B cell (primary cell): ENCODE results near the gene WDR70. TPM values are rescaled to one million over a fixed set of nuclear protein-coding genes. Genes with fewer than 3 reads are reported as not detected.

Source experiments
- ATAC-seq: fragments of 200-7000 bp; cut with Tn5 transposase; one replicate; pipeline ENCODE4 v1.10.0; 2021; ENCODE audit warnings: low read depth, mild to moderate bottlenecking, moderate number of reproducible peaks, moderate library complexity
- CTCF ChIA-PET: fragments of 350-600 bp; sonication (Branson Sonifier 250); formaldehyde crosslinking; loops from one replicate; lab custom pipeline; 2021; ENCODE audit warnings: antibody characterized with exemption, inconsistent platforms; lab: Charles Lee
- POLR2A ChIA-PET: fragments of 350-600 bp; sonication (Branson Sonifier 250); formaldehyde crosslinking; loops from one replicate; lab custom pipeline; 2021; ENCODE audit warnings: antibody characterized with exemption; lab: Charles Lee
- DNase-seq: peaks from one replicate; pipeline ENCODE4 v3.0.0; 2013
- H2AFZ ChIP-seq: 2 replicates; pipeline ENCODE4 v1.6.1; 2012; ENCODE audit warnings: mild to moderate bottlenecking, low read depth, low read length; ENCODE audit not compliant: insufficient read depth, poor library complexity, severe bottlenecking
- H3K27ac ChIP-seq, 2 donors: 1 replicate in 1 of 2; 2 replicates in 1 of 2; pipeline ENCODE4 v1.5.1; 2012 to 2013; ENCODE audit warnings: low read length in 2 of 2, mild to moderate bottlenecking in 2 of 2, moderate library complexity in 1 of 2
- H3K27me3 ChIP-seq, 4 experiments: fragments of 200-600 bp in 1 of 4; sonication (generic) in 1 of 4; replicated peaks in 1 of 4; 1 replicate in 2 of 4; 2 replicates in 2 of 4; pipeline versions ENCODE4 v1.6.1 to v1.7.0; 2013 to 2016; ENCODE audit warnings: low read length in 3 of 4, mild to moderate bottlenecking in 2 of 4, mixed read lengths in 1 of 4, moderate library complexity in 1 of 4; ENCODE audit not compliant: insufficient read depth in 4 of 4, control insufficient read depth in 3 of 4; ENCODE audit errors: control extremely low read depth in 1 of 4
- H3K36me3 ChIP-seq, 2 experiments: replicated peaks in 1 of 2; 1 replicate in 1 of 2; 2 replicates in 1 of 2; pipeline versions ENCODE4 v1.6.1 to v1.7.1; 2013; ENCODE audit warnings: low read length in 1 of 2; ENCODE audit not compliant: insufficient read depth in 2 of 2, control insufficient read depth in 1 of 2; ENCODE audit errors: control extremely low read depth in 1 of 2, extremely low read depth in 1 of 2
- H3K4me1 ChIP-seq, 2 donors: fragments of 200-600 bp in 1 of 2; sonication (generic) in 1 of 2; 1 replicate in 1 of 2; 2 replicates in 1 of 2; pipeline versions ENCODE4 v1.5.1 to v1.6.1; 2013 to 2017; ENCODE audit warnings: low read length in 2 of 2; ENCODE audit not compliant: control insufficient read depth in 2 of 2, insufficient read depth in 2 of 2
- H3K4me2 ChIP-seq: replicated peaks from 2 replicates; pipeline ENCODE3; 2012; ENCODE audit warnings: mild to moderate bottlenecking, low read depth, low read length; ENCODE audit not compliant: poor library complexity, severe bottlenecking
- H3K4me3 ChIP-seq, 5 experiments: fragments of 200-600 bp in 1 of 5; sonication (generic) in 1 of 5; 1 replicate in 3 of 5; 2 replicates in 2 of 5; pipeline versions ENCODE4 v1.5.1 to v1.7.0; 2011 to 2016; ENCODE audit warnings: low read length in 4 of 5, mild to moderate bottlenecking in 4 of 5, low read depth in 2 of 5, control low read depth in 1 of 5, moderate library complexity in 1 of 5; ENCODE audit not compliant: insufficient read depth in 1 of 5; ENCODE audit errors: control extremely low read depth in 1 of 5, extremely low read depth in 1 of 5
- H3K79me2 ChIP-seq: fragments of 200-600 bp; sonication (generic); one replicate; pipeline ENCODE4 v1.6.0; 2016; ENCODE audit warnings: low read length; ENCODE audit not compliant: control insufficient read depth, insufficient read depth
- H3K9ac ChIP-seq: fragments of 200-600 bp; sonication (generic); 2 replicates; pipeline ENCODE4 v1.6.1; 2017; ENCODE audit warnings: mild to moderate bottlenecking, low read length, moderate library complexity
- H3K9me3 ChIP-seq, 3 donors: one replicate each; pipeline versions ENCODE4 v1.6.1 to v1.7.1; 2013; ENCODE audit warnings: low read length in 2 of 3; ENCODE audit not compliant: control insufficient read depth in 2 of 3, insufficient read depth in 1 of 3; ENCODE audit errors: control extremely low read depth in 1 of 3
- H4K20me1 ChIP-seq: 2 replicates; pipeline ENCODE4 v1.6.0; 2012; ENCODE audit warnings: mild to moderate bottlenecking, low read length; ENCODE audit not compliant: insufficient read depth, control insufficient read depth, poor library complexity, severe bottlenecking
- H3K27ac Mint-ChIP-seq: one replicate; pipeline ENCODE4 v1.8.0; 2021; ENCODE audit warnings: mixed read lengths
- H3K27me3 Mint-ChIP-seq: one replicate; pipeline ENCODE4 v1.8.0; 2021; ENCODE audit warnings: mixed read lengths
- H3K4me1 Mint-ChIP-seq: one replicate; pipeline ENCODE4 v1.8.0; 2021; ENCODE audit warnings: mixed read lengths
- H3K4me3 Mint-ChIP-seq: one replicate; pipeline ENCODE4 v1.8.0; 2021; ENCODE audit warnings: mixed read lengths
- H3K9me3 Mint-ChIP-seq: one replicate; pipeline ENCODE4 v1.8.0; 2022; ENCODE audit warnings: mixed read lengths; ENCODE audit not compliant: insufficient read depth
- CTCF ChIP-seq: fragments of 200-600 bp; IDR thresholded peaks from one replicate; pipeline ENCODE4 v1.8.0; 2022; ENCODE audit warnings: antibody characterized with exemption, mild to moderate bottlenecking
- EZH2 ChIP-seq: IDR thresholded peaks from 2 replicates; pipeline ENCODE4 v1.6.1; 2012; ENCODE audit warnings: borderline replicate concordance, low read depth, mild to moderate bottlenecking, moderate library complexity, low read length; ENCODE audit not compliant: insufficient read depth, poor library complexity, severe bottlenecking
- WGBS: methylation state at CpG from one replicate; pipeline ENCODE4 v1.1.5; 2013; ENCODE audit warnings: missing lambda C conversion rate; ENCODE audit not compliant: insufficient coverage; 5-methylcytosine and 5-hydroxymethylcytosine counted together
- intact Hi-C: fragments of 100-400 bp; cut with micrococcal nuclease; formaldehyde crosslinking; loops from one replicate; pipeline ENCODE4 v1.10.0; 2022
- polyA plus RNA-seq: library from polyadenylated mRNA; depleted of rRNA; stranded (reverse); fragments of >200 nt; gene quantifications from 2 replicates; pipeline ENCODE4 v1.2.3, GENCODE V29; 2012
- total RNA-seq, 2 donors: library from RNA; stranded (reverse); fragments of 120-200 nt in 1 of 2; gene quantifications; 1 replicate in 1 of 2; 2 replicates in 1 of 2; pipeline versions ENCODE4 v1.2.3 to v1.2.4, GENCODE V29; 2013 to 2022

The WDR70 gene
- total and polyA plus RNA-seq, 2 donors (not counting 1 experiment from before 2014, with no cell fraction given) = 12.8 to 46.8 TPM

- ChIA-PET POLR2A (no interaction called here), CTCF (no interaction called here)
- no peak overlapping the region for H3K4me3 ChIP-seq
- peaks cover 0 to 3% of the 10 kb centered on the region in 2 experiments for H3K36me3 ChIP-seq
- H3K4me3 Mint-ChIP-seq = no peak overlapping the region
- peaks cover 3% of the 10 kb centered on the region for H3K9me3 Mint-ChIP-seq
- no peak overlapping the region for H3K4me2 ChIP-seq
- H3K4me1 ChIP-seq = no peaks in the 10 kb centered on the region
- H3K27me3 ChIP-seq = no peaks in the 10 kb centered on the region
- no peak overlapping the region for H3K9ac ChIP-seq
- no peak for DNase-seq
- H4K20me1 ChIP-seq = no peaks in the 10 kb centered on the region
- TF ChIP-seq EZH2 = no peak
- no peak for TF ChIP-seq CTCF
- no peaks in the 10 kb centered on the region for H3K79me2 ChIP-seq
- H3K4me1 Mint-ChIP-seq = no peaks in the 10 kb centered on the region
- intact Hi-C loops = no loop called here
- 100% methylated on average over 1 of the region's 3 CpGs for WGBS
- H3K27ac Mint-ChIP-seq = no peak overlapping the region
- no peak overlapping the region for H3K27ac ChIP-seq
- ATAC-seq = no peak
- H3K9me3 ChIP-seq = no peaks in the 10 kb centered on the region
- no peak overlapping the region for H2AFZ ChIP-seq
- no peaks in the 10 kb centered on the region for H3K27me3 Mint-ChIP-seq
Observed at GRCh38 chr5:37751227-37751626, 372.1 kb downstream of the WDR70 start.

GRCh38 chr5:37754976-37755375, 375.9 kb downstream of the WDR70 start:
- Mint-ChIP-seq H3K27ac (no peak overlapping the region), H3K9me3 (no peaks in the 10 kb centered on the region), H3K27me3 (no peaks in the 10 kb centered on the region), H3K4me3 (no peak overlapping the region), H3K4me1 (no peaks in the 10 kb centered on the region)
- H3K9me3 ChIP-seq = peaks cover 0 to 5% (median 0%) of the 10 kb centered on the region in 3 donors
- peaks cover 0 to 3% of the 10 kb centered on the region in 2 experiments for H3K36me3 ChIP-seq
- WGBS = 97% methylated on average over 2 of the region's 4 CpGs
- no peak overlapping the region for H3K4me3 ChIP-seq
- H3K4me2 ChIP-seq = no peak overlapping the region
- no peaks in the 10 kb centered on the region for H3K4me1 ChIP-seq
- H3K27me3 ChIP-seq = no peaks in the 10 kb centered on the region
- ATAC-seq (no peak), DNase-seq (no peak)
- POLR2A ChIA-PET = no interaction called here
- no peaks in the 10 kb centered on the region for H4K20me1 ChIP-seq
- TF ChIP-seq CTCF (no peak), EZH2 (no peak)
- no peak overlapping the region for H2AFZ ChIP-seq
- CTCF ChIA-PET = no interaction called here
- intact Hi-C loops = no loop called here
- no peak overlapping the region for H3K27ac ChIP-seq
- H3K9ac ChIP-seq = no peak overlapping the region
- no peaks in the 10 kb centered on the region for H3K79me2 ChIP-seq
